ENCODE measurements around the gene UBE4A.

The UBE4A gene

GRCh38 chr11:118320515-118320914 lies 38.9 kb upstream of the UBE4A start:
- peaks cover 14% of the 10 kb centered on the region for H3K27me3 ChIP-seq (ENCODE audit: insufficient read depth, low read length)
- no peak overlapping the region for H3K9ac ChIP-seq (ENCODE audit: low read depth, low read length)
- H3K4me1 ChIP-seq (ENCODE audit: insufficient read depth, low read length) = peaks cover 13% of the 10 kb centered on the region
- peaks cover 4% of the 10 kb centered on the region; the same call in 1 of the 2 replicates for H3K9me3 ChIP-seq (ENCODE audit: insufficient read depth, low read depth, low read length)
- no peak overlapping the region for H3K4me3 ChIP-seq (ENCODE audit: low read length)
- no peak overlapping the region for H3K27ac ChIP-seq (ENCODE audit: low read length)
- H3K36me3 ChIP-seq (ENCODE audit: insufficient read depth, low read depth, low read length) = no peaks in the 10 kb centered on the region

DNA sequence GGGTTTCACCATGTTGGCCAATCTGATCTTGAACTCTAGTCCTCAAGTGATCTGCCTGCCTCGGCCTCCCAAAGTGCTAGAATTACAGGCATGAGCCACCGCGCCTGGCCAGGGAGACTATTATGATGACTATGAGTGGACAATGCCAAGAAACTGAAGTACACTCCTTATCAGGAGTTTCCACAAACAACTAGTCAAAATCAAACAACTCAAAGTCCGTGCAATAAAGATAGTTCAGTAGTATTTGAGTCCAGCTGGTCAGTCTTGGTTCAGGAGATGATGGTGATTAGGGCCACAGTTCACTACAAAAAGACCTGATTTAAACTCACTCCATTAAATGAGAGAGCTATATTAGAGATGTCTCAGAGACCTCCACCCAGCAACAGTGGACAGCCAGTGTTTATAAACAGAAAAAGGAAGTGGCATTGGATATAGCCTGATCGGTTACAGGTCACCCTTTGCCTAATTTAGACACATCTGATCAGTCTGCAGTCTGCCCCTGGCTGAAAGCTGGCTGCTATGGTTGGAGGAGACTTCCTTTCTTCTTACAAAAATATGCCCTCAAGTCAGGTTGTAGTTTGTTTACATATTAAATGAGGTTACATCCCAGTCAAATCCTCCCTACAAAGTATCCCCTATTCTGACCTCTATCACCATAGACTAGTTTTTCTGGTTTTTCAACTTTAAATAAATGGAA lies 37.9 kb upstream of the UBE4A start:
- H3K27me3 ChIP-seq (ENCODE audit: insufficient read depth, low read length) = peaks cover 9% of the 10 kb centered on the region

DNA sequence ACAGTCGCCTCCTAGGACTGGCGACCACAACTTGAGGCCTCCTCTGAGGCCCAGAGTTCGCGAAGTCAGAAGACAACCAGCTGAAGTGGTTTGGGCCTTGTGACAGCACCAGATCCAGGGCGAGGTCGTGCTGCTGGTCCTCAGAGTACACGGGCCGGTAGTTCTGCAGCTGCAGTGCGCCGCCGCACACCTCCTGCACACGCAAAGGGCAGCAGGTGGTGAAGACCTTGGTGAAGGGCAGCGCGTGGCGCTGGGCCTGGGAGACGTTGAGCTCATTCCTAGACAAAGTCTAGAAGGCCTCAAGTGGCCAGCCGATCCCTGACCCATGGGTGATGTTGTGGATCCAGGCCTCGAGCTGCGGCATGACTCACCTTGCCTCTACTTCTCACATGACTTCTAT lies 36.7 kb upstream of the UBE4A start:
- Histone ChIP-seq H3K36me3 (ENCODE audit: insufficient read depth, low read depth, low read length) (no peaks in the 10 kb centered on the region), H3K27ac (ENCODE audit: low read length) (no peak overlapping the region), H3K4me3 (ENCODE audit: low read length) (no peak overlapping the region), H3K9ac (ENCODE audit: low read depth, low read length) (no peak overlapping the region), H3K4me1 (ENCODE audit: insufficient read depth, low read length) (no peaks in the 10 kb centered on the region), H3K9me3 (ENCODE audit: insufficient read depth, low read depth, low read length) (no peaks in the 10 kb centered on the region), H3K27me3 (ENCODE audit: insufficient read depth, low read length) (no peaks in the 10 kb centered on the region; the same call in 1 of the 2 replicates)

More for the DNA sequence above, 37.9 kb upstream of the UBE4A start:
- H3K4me1 ChIP-seq (ENCODE audit: insufficient read depth, low read length) = peaks cover 7% of the 10 kb centered on the region
- H3K36me3 ChIP-seq (ENCODE audit: insufficient read depth, low read depth, low read length) = no peaks in the 10 kb centered on the region
- no peak overlapping the region for H3K4me3 ChIP-seq (ENCODE audit: low read length)
- H3K27ac ChIP-seq (ENCODE audit: low read length) = no peak overlapping the region
- peaks cover 4% of the 10 kb centered on the region; the same call in 1 of the 2 replicates for H3K9me3 ChIP-seq (ENCODE audit: insufficient read depth, low read depth, low read length)
- no peak overlapping the region for H3K9ac ChIP-seq (ENCODE audit: low read depth, low read length)

GRCh38 chr11:118325283-118325682 lies 34.1 kb upstream of the UBE4A start:
- no peak overlapping the region for H3K4me3 ChIP-seq (ENCODE audit: low read length)
- H3K9ac ChIP-seq (ENCODE audit: low read depth, low read length) = no peak overlapping the region
- no peaks in the 10 kb centered on the region for H3K36me3 ChIP-seq (ENCODE audit: insufficient read depth, low read depth, low read length)
- H3K27me3 ChIP-seq (ENCODE audit: insufficient read depth, low read length) = no peaks in the 10 kb centered on the region
- H3K27ac ChIP-seq (ENCODE audit: low read length) = no peak overlapping the region
- no peaks in the 10 kb centered on the region for H3K4me1 ChIP-seq (ENCODE audit: insufficient read depth, low read length)
- no peaks in the 10 kb centered on the region for H3K9me3 ChIP-seq (ENCODE audit: insufficient read depth, low read depth, low read length)

GRCh38 chr11:118328745-118329144 lies 30.7 kb upstream of the UBE4A start:
- H3K27ac ChIP-seq (ENCODE audit: low read length) = no peak overlapping the region
- H3K36me3 ChIP-seq (ENCODE audit: insufficient read depth, low read depth, low read length) = no peaks in the 10 kb centered on the region
- no peak overlapping the region for H3K4me3 ChIP-seq (ENCODE audit: low read length)

DNA sequence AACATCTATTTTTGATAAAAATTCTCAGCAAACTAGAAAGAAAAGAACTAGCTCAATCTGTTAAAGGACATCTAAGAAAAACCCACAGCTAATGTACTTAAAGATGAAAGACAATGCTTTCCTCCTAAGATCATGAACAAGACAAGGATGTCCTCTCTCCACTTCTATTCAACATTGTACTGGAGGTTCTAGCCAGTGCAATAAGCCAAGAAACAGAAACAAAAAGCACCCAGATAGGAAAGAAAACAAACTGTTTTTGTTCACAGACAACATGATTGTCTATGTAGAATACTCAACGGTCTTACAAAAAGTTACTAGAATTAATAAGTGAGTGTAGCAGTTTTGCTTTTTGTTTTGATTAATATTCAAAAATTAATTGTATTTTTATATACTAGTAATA lies 24.7 kb upstream of the UBE4A start:
- Histone ChIP-seq H3K27me3 (ENCODE audit: insufficient read depth, low read length) (peaks cover 8% of the 10 kb centered on the region; the same call in 1 of the 2 replicates), H3K4me3 (ENCODE audit: low read length) (no peak overlapping the region), H3K9ac (ENCODE audit: low read depth, low read length) (no peak overlapping the region), H3K36me3 (ENCODE audit: insufficient read depth, low read depth, low read length) (no peaks in the 10 kb centered on the region), H3K4me1 (ENCODE audit: insufficient read depth, low read length) (no peaks in the 10 kb centered on the region), H3K27ac (ENCODE audit: low read length) (no peak overlapping the region), H3K9me3 (ENCODE audit: insufficient read depth, low read depth, low read length) (peaks cover 11% of the 10 kb centered on the region)

More at GRCh38 chr11:118328745-118329144, 30.7 kb upstream of the UBE4A start:
- Histone ChIP-seq H3K9me3 (ENCODE audit: insufficient read depth, low read depth, low read length) (peaks cover 9% of the 10 kb centered on the region), H3K4me1 (ENCODE audit: insufficient read depth, low read length) (no peaks in the 10 kb centered on the region), H3K9ac (ENCODE audit: low read depth, low read length) (no peak overlapping the region), H3K27me3 (ENCODE audit: insufficient read depth, low read length) (no peaks in the 10 kb centered on the region)

DNA sequence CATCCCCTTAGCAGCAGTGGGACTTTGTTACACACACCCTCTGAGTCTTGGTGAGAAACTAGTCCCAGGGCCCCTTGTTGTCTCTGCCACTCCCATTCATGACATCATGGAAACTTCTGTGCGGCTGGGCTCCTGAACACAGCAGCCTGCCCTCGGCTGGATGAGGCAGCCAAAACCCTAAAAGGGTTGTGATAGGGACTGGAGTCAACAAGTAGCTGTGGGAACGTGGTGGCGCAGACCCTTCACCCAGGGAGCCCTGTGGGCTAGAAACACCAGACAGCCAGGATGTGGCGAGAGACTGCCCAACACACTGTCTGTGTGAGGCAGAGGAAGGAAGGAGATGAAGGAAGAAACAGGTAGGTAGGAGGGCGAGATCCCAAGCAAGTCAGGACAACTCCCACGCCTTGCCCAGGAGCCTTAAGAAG lies 20.8 kb upstream of the UBE4A start:
- Histone ChIP-seq H3K4me1 (ENCODE audit: insufficient read depth, low read length) (no peaks in the 10 kb centered on the region), H3K4me3 (ENCODE audit: low read length) (no peak overlapping the region), H3K9ac (ENCODE audit: low read depth, low read length) (no peak overlapping the region), H3K27ac (ENCODE audit: low read length) (no peak overlapping the region), H3K36me3 (ENCODE audit: insufficient read depth, low read depth, low read length) (no peaks in the 10 kb centered on the region), H3K9me3 (ENCODE audit: insufficient read depth, low read depth, low read length) (peaks cover 3% of the 10 kb centered on the region), H3K27me3 (ENCODE audit: insufficient read depth, low read length) (peaks cover 14% of the 10 kb centered on the region; the same call in 1 of the 2 replicates)

DNA sequence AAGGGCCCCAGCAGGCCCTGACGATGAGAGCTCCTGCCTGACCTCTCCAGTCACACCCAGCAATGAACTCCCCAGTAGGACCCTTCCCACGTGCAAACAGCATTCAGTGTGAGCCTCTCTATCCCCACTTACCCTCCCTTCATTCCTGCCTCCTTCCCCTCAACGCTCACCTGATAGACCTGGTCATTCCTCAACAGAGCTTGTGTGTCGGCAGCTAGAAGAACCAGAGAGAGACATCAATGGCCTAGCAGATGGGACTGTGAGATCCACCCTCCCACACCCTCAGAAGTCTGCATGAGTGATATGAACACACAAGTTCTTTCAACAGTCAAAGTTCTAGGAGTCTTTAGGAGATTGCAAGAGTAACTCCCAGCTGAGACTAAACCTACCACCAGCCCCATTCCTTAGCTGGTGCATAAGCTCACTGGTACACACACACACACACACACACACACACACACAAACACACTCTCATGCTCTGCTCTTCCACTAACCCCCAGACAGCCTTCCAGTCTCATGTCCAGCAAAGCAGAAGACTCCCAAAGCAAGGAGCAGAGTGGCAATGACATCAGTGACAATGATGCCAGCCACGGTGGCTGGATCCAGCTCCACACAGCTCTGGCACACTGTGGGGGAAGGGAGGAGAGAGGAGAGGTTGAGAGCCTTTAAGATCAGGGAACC lies 20.0 kb upstream of the UBE4A start:
- H3K4me1 ChIP-seq (ENCODE audit: insufficient read depth, low read length) = no peaks in the 10 kb centered on the region
- H3K9ac ChIP-seq (ENCODE audit: low read depth, low read length) = no peak overlapping the region
- H3K9me3 ChIP-seq (ENCODE audit: insufficient read depth, low read depth, low read length) = no peaks in the 10 kb centered on the region
- no peaks in the 10 kb centered on the region for H3K36me3 ChIP-seq (ENCODE audit: insufficient read depth, low read depth, low read length)
- H3K27me3 ChIP-seq (ENCODE audit: insufficient read depth, low read length) = peaks cover 14% of the 10 kb centered on the region; the same call in 1 of the 2 replicates
- H3K27ac ChIP-seq (ENCODE audit: low read length) = no peak overlapping the region
- no peak overlapping the region for H3K4me3 ChIP-seq (ENCODE audit: low read length)

DNA sequence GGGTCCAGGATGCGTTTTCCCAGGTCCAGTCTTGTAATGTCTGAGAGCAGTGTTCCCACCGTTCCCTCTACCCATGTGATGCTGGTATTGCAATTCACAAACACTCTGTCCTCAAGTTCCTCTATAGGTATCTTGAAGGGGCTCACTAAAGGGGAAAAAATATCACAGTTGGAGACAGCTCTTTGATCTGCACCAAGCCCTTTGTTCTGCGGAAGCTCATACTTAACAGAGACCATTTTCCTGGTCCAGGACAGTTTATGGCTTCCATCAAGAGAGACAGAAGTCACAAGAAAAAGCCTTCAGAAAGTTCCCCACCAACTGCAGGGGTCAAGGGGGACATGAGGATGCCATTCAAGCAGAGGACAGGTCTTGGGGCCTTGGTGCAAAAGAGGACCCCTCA lies 19.0 kb upstream of the UBE4A start:
- H3K36me3 ChIP-seq (ENCODE audit: insufficient read depth, low read depth, low read length) = no peaks in the 10 kb centered on the region
- H3K4me1 ChIP-seq (ENCODE audit: insufficient read depth, low read length) = no peaks in the 10 kb centered on the region
- peaks cover 18% of the 10 kb centered on the region; the same call in 1 of the 2 replicates for H3K27me3 ChIP-seq (ENCODE audit: insufficient read depth, low read length)
- H3K27ac ChIP-seq (ENCODE audit: low read length) = no peak overlapping the region
- H3K4me3 ChIP-seq (ENCODE audit: low read length) = no peak overlapping the region
- H3K9me3 ChIP-seq (ENCODE audit: insufficient read depth, low read depth, low read length) = no peaks in the 10 kb centered on the region
- H3K9ac ChIP-seq (ENCODE audit: low read depth, low read length) = no peak overlapping the region

DNA sequence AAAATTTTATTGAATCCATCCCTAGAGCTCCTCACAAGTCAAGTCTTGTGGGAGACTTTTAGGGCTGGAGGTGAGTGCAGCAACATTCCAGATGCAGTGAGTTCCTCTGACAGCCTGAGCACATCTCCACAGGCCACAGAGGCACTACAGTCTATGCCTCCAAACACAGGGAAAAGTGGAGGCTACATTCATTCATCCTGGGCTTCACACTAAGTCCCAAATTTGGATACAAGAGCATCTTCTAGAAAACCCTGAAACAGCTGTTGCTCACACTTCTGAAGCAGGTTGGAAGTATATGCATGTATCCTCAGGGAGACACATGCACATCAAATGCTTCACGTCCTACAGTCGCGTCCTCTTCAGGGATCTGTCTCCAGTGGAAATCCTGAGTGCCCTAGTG lies 18.1 kb upstream of the UBE4A start:
- Histone ChIP-seq H3K4me3 (ENCODE audit: low read length) (no peak overlapping the region), H3K9ac (ENCODE audit: low read depth, low read length) (no peak overlapping the region), H3K9me3 (ENCODE audit: insufficient read depth, low read depth, low read length) (no peaks in the 10 kb centered on the region), H3K27ac (ENCODE audit: low read length) (no peak overlapping the region), H3K4me1 (ENCODE audit: insufficient read depth, low read length) (no peaks in the 10 kb centered on the region), H3K36me3 (ENCODE audit: insufficient read depth, low read depth, low read length) (no peaks in the 10 kb centered on the region), H3K27me3 (ENCODE audit: insufficient read depth, low read length) (peaks cover 23% of the 10 kb centered on the region)

DNA sequence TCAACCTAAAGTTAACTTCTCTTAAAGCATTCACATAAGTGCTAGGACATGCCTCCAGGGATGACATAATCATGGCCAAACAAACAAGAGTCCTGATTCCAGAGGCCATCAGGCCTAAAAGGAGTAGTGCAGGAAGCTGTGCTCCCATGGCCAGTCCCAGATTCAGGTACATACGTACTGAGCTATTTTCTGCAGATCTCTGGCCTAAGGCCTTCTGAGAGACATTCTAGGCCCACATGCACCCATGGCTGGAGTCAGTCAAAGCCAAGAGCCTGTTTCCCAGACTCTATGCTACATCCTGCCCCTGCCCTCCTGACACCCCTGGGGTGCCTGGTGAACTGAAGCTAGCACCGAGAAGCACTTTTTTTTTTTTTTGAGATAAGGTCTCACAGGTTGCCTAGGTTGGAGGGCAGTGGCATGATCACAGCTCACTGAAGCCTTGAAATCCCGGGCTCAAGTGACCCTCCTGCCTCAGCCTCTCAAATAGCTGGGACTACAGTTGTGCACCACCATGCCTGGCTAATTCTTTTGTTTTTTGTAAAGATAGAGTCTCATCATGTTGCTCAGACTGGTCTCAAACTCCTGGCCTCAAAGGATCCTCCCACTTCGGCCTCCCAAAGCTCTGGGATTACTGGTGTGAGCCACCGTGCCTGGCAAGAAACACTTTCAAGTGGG lies 17.4 kb upstream of the UBE4A start:
- H3K27me3 ChIP-seq (ENCODE audit: insufficient read depth, low read length) = peaks cover 29% of the 10 kb centered on the region
- no peak overlapping the region for H3K4me3 ChIP-seq (ENCODE audit: low read length)
- H3K4me1 ChIP-seq (ENCODE audit: insufficient read depth, low read length) = no peaks in the 10 kb centered on the region
- H3K9me3 ChIP-seq (ENCODE audit: insufficient read depth, low read depth, low read length) = no peaks in the 10 kb centered on the region
- H3K27ac ChIP-seq (ENCODE audit: low read length) = no peak overlapping the region
- no peaks in the 10 kb centered on the region for H3K36me3 ChIP-seq (ENCODE audit: insufficient read depth, low read depth, low read length)
- H3K9ac ChIP-seq (ENCODE audit: low read depth, low read length) = no peak overlapping the region
